Stimulated activated naive CD4-positive, alpha-beta T cell treated with Interleukin-2 at 50 U/mL for 16 hours (primary cell): Measurements from ENCODE around the gene MRPS22.
"Not testable (repeated sequence)": the region's sequence is repeated elsewhere in the genome, so short reads cannot be mapped to it uniquely, and the experiment has no call there.

ENCODE experiments used
- DNase-seq: peaks from one replicate; lab custom pipeline; 2025; lab: John Stamatoyannopoulos, UW

The MRPS22 gene

DNA sequence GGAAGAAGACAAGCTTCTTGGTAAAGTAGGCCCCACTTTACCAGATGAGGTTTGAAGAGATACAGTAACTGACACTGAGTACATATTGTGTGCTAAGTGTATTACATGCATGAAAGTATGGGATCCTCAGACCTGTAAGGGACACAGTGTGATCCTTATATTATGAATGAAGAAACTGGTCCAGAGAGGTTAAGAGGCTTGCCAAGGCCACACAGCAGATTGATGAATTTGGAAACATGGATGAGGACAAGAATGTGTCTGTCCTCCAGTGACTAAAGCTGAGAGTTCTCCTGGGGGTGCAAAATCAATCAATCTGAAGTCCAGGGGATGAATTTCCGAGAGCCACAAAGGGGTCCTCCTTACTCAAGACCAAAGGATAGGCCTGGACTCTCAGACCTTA lies 31.4 kb upstream of the MRPS22 start:
- no peak for DNase-seq

DNA sequence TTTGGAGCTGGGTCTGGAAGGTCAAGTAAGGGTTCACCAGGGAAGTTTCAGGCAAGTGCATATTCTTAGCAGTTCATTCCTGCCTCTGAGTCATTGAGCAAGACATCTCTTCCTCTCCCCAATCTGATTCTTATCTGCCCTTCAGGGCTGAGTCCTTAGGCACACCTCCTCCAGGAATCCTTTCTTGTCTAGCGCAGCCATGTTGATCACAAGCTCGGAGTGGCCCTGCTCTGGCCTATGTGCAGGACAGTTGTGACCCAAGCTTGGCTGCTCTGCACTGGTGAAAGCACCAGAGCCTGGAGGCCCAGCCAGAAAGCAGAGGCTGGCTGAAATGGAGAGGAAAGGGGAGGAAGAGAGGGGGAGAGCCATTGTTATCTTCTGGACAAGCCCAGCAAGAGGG lies 30.9 kb upstream of the MRPS22 start:
- DNase-seq = no peak

- no peak for DNase-seq
These were observed 29.9 kb upstream of the MRPS22 start for GRCh38 chr3:139313921-139314320.

GRCh38 chr3:139317215-139317614 lies 26.6 kb upstream of the MRPS22 start:
- no peak for DNase-seq

DNA sequence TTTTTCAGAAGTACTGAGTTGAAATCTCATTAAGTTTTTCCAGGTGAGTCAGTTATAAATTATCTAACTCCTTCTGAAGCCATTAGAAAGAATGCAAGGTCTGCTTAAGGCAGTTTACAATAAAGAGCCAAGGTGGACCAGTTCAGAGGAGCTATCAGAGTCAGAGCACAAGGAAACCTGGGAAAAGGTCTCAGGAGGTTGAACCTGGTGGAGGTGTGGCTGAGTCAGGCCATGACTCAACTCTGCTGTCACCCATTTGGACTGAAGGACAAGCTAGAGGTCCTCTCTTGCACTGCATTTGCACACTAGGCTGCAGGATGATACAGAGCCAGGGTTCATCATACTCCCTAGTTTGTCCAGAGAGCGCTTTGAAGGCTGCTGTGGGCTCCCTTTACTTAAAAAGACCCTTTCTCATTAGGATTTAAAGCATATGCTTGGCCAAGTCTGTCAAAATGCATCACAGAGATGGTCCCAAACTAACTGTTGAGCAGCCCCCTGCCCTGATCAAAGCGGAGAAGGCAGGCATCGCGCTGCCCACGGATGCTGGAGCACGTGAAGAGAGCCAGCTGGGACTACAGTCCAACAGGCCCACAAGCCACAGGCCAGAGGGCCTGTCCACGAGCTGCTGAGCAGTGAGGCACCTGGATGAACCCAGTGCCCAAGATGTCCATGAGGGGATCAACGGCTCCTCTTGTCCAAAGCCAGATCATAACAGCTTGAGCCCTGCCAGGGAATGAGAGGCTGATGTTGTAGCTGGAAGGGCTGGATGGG lies 26.0 kb upstream of the MRPS22 start:
- no peak for DNase-seq

DNA sequence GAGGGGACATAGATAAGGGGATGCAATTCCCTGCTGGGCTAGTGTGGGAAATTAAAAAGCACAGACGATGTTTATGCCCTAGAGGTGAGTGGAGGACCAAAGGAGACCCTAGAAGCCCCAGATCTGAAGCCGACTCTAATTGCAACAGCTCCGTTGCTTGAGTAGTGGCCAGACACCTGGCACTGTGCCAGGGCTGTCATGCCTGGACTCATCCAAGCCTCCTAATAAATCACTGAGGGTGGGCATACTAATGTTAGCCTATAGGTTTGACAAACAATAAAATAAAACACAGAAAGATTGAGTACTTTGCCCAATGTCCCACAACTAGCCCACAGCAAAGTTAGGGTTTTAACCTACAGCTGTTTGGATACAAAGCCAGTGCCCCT lies 25.4 kb upstream of the MRPS22 start:
- no peak for DNase-seq

GRCh38 chr3:139318826-139319225 lies 25.0 kb upstream of the MRPS22 start:
- no peak for DNase-seq

DNA sequence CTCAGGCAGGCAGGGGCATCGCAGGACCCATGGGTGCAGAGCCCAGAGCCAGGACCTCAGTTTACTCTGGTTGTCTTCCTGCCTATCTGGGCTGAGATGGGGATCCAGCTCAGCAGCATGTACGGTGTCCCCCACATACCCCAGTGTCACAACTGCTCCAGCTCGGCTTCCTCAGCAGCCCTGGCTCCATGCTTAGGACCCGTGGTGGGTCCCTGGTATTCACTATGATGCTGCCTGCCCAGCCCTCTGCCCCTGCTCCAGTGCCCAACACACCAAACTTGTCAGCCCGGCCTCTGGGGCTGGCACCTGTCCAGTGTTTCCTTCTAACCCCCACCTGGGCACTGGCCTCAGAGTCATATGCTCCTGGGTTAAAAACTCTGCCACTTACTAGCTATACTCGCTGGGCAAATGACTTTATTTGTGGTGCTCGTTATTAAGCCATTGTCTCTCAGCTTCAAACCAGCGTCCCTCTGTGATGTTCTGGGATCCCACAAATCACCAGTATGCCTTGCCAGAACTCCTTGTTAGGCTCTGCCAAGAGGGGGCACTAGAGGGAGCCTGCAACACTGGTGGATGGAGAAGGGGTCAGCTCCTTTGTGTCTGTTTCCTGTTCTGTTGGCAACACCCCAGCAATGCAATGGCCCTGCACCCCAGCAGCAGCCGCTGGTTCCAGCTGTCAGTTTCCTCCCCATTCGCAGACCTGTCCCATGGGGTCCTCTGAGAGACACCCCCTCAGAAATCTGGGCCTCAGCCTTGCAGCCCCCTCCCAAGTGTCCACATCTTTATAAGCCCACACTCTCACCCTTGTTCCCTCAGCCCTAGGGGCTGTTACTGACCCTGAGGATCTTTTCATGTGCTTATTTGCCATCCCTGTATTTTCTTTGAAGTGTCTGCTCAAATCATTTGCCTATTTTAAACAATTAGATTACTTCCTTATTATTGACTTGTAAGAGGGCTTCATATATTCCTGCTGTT lies 24.1 kb upstream of the MRPS22 start:
- no peak for DNase-seq

DNA sequence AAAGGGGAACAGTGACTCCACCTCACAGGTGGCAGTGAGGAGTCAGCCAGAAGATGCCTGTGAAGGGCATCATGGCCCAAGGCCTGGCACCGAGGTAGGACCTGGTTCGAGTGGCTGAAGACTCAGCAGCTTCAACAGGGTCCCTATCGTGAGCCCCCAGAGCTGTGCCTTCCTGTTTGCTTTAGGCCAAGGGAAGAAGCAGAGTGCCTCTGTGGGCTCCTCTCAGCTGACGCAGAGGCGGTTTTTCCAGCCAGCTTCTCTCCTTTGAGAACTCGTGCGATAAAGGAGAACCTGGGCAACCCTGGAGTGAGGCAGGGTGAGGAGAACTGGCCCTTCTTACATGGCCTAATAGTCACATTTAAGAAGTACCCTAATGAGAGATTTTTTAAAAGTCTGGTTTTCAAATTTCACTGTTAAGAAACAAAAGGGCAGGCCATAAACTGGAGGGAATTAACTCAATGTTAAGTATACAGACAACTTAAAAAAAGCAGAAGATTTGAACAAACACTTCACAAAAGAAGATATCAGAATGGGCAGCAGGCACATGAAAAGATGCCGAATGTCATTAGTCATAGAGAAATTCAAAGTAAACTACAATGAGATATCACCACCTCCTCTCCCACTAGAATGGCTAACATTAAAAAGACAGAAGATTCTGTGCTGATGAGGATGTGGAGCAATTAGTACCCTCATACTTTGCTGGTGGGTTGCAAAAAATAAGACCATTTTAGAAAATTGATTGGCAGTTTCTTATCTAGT lies 23.1 kb upstream of the MRPS22 start:
- no peak for DNase-seq

DNA sequence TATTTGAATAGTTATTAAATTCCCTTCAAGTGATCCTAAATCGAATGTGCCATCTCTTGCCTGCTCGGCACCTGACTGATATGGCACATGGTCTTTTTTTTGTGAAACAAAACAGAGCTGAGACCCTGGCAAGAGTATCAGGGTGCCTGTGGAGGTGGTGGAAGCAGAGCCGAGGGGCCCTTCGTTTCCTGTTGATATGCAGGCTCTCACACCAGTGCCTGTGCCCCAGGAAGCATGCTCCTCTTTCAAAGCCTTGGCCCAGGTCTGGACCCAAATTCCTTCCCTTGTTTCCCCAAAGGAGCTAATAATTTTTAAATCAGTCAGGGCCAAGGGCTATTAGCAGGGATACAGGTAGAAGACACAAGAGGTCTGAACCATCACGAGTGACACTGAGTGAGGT lies 21.5 kb upstream of the MRPS22 start:
- no peak for DNase-seq

GRCh38 chr3:139323146-139323545 lies 20.7 kb upstream of the MRPS22 start:
- no peak for DNase-seq

GRCh38 chr3:139324456-139324855 lies 19.4 kb upstream of the MRPS22 start:
- DNase-seq = no peak

DNA sequence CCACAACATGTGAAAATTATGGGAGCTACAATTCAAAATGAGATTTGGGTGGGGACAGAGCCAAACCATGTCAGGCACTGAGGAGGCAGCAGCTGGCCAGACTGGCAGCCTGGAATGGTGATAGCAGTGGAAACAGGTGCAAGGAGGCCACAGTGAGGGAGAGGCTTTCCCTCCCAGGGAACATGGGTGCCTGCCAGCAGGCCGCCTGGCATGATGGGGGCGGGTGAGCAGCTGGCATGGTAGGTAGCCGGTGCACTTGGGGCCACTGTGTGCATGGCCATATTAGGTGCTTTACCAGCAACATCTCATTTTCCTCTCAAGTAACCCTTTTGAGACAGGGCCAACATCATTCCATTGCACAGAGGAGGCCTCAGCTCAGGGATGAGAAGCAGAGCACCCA lies 18.3 kb upstream of the MRPS22 start:
- no peak for DNase-seq

DNA sequence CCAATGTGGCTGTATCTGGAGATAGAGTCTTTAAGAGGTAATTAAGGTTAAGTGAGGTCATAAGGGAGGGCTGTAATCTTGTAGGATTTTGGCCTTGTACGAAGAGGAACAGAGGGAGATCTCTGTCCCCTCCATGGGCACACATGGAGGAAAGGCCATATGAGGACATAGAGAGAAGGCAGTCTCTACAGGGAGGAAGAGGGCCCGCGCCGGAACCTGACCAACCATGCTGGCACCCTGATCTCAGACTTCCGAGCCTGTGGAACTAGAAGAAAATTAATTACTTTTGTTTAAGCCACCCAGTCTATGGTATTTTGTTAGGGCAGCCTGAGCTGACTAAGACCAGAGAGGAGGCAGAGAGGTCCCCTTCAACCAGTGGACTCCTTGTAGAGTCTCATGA lies 17.7 kb upstream of the MRPS22 start:
- no peak for DNase-seq

GRCh38 chr3:139326707-139327106 lies 17.1 kb upstream of the MRPS22 start:
- no peak for DNase-seq

GRCh38 chr3:139327231-139327630 lies 16.6 kb upstream of the MRPS22 start:
- no peak for DNase-seq

DNA sequence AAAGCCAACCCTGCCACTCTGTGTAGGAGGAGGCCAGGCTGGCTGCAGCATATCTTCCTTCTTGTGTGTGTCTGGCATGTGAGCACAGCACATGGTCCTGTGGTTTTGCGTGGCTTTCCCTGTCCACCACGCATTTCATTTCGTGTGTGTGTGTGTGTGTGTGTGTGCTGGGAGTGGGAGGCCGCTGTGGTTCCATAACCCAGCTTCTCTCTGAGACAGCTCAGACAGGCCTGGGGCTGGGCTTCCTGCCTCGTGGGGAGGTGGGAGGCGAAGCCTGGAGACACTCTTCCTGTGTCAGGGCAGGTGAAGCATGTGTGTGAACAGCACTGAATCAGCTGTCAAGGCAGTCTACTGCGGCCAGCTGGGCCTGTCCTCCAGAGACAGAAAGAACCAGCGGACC lies 16.0 kb upstream of the MRPS22 start:
- no peak for DNase-seq

DNA sequence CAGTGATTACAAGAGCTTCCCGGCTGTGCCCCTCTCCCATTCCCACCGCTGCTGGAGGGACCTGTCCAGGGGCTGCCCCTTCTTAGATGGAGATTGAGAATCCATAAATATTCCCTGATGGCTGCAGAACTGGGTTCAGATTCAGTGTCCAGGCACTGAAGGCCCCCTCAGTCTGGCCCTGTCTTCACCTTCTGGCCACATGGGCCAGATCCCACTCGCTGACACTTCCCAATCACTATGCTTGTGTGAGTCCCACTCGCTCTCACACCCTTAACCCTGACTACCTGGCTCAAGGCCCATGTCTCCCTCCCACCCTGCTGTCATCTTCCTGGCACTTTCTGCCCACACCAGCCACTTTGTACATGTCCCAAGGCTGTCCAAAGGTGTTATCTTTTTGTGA lies 15.5 kb upstream of the MRPS22 start:
- DNase-seq = no peak

DNA sequence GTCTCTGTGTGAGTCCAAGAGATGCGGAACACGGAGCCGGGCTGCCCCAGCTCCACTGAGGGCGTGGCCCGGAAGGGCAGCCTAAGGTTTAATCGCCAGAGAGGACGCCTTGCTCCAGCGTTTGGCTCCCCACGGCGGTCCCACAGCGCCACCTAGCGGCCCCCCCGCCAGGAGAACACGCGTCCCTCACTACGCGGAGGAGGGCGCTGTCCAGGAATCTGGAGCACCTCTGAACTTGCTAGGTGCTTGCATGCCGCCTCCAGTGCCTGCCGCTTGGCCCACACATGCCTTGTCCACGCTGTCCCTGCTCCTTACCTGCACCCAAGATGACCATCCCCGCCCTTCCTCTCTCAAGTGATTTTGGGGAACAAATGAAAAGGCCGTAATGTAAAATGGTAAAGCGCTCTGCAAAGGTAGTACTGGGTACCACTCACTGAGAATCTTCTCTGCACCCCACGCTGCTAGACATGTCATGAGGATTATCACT lies 14.4 kb upstream of the MRPS22 start:
- peak; percentile 83 for DNase-seq

DNA sequence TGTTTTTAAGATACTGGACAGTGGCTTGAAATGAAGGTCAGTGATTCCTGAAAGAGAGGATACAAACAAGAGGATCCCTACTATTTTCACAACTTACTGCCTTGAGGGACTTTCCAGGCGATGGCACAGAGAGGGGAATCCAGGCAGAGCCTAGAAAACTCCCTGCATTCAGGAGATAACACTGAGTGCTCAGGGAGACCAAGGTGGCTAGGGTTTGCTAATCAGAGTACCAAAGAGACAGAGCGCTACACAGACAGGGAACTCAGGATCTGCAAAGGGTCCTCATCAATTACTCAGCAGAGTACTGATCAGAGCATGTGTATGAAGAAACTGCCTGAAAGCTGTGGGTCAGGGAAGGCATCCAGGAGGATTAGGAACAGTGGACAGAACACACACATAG lies 11.7 kb upstream of the MRPS22 start:
- DNase-seq = no peak

GRCh38 chr3:139334675-139335074 lies 9.1 kb upstream of the MRPS22 start:
- DNase-seq = not testable (repeated sequence)

DNA sequence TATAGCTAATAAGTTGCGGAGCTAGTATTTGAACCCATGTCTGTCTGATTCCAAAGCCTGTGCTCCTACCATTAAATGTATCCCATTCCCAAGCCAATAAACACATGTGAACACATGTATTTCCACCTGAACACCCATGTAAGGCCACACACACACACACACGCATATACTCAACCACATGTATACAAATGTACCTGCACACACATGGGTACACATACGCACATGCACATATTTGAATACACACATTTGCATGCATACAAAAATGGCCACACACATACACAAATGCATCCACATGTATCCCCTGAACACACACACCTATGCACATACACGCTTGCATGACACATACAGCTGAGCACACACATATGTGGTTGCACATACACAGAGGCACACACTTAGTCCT lies 5.4 kb upstream of the MRPS22 start:
- no peak for DNase-seq
